Osteocyte (in vitro differentiated cells): ENCODE measurements around the gene MFAP5. TPM values are rescaled to one million over a fixed set of nuclear protein-coding genes. Genes with fewer than 3 reads are reported as not detected.
A peak's percentile ranks its signal among the peaks of the same experiment; 100 is the strongest.

Source experiments
- DNase-seq: peaks from one replicate; pipeline ENCODE4 v3.0.0; 2021; ENCODE audit warnings: mixed read lengths; ENCODE audit not compliant: unreplicated experiment; ENCODE audit errors: extremely low spot score
- H3K27ac Mint-ChIP-seq: one replicate; pipeline ENCODE4 v1.8.0; 2021; ENCODE audit warnings: mild to moderate bottlenecking, mixed read lengths; ENCODE audit not compliant: unreplicated experiment
- H3K27me3 Mint-ChIP-seq: one replicate; pipeline ENCODE4 v1.8.0; 2021; ENCODE audit warnings: mixed read lengths; ENCODE audit not compliant: unreplicated experiment
- H3K36me3 Mint-ChIP-seq: one replicate; pipeline ENCODE4 v1.8.0; 2021; ENCODE audit warnings: mixed read lengths; ENCODE audit not compliant: unreplicated experiment
- H3K4me1 Mint-ChIP-seq: one replicate; pipeline ENCODE4 v1.8.0; 2021; ENCODE audit warnings: mixed read lengths; ENCODE audit not compliant: unreplicated experiment
- H3K4me3 Mint-ChIP-seq: one replicate; pipeline ENCODE4 v1.8.0; 2021; ENCODE audit warnings: mild to moderate bottlenecking, moderate library complexity, mixed read lengths; ENCODE audit not compliant: unreplicated experiment
- H3K9me3 Mint-ChIP-seq: one replicate; pipeline ENCODE4 v1.8.0; 2021; ENCODE audit warnings: mixed read lengths; ENCODE audit not compliant: unreplicated experiment
- total RNA-seq: library from RNA; stranded (reverse); gene quantifications from 2 replicates; pipeline ENCODE4 v1.2.1, GENCODE V29; 2021
- TF ChIP-seq, protein P1 (sequence below): fragments of 200-600 bp; sonication (generic); IDR thresholded peaks from 2 replicates; pipeline ENCODE4 v1.5.0; 2021; ENCODE audit warnings: antibody characterized with exemption, mild to moderate bottlenecking, moderate library complexity

MFAP5 gene
- total RNA-seq, 1 donor from 2014 or later, result not detected

- TF ChIP-seq, protein P1, sequence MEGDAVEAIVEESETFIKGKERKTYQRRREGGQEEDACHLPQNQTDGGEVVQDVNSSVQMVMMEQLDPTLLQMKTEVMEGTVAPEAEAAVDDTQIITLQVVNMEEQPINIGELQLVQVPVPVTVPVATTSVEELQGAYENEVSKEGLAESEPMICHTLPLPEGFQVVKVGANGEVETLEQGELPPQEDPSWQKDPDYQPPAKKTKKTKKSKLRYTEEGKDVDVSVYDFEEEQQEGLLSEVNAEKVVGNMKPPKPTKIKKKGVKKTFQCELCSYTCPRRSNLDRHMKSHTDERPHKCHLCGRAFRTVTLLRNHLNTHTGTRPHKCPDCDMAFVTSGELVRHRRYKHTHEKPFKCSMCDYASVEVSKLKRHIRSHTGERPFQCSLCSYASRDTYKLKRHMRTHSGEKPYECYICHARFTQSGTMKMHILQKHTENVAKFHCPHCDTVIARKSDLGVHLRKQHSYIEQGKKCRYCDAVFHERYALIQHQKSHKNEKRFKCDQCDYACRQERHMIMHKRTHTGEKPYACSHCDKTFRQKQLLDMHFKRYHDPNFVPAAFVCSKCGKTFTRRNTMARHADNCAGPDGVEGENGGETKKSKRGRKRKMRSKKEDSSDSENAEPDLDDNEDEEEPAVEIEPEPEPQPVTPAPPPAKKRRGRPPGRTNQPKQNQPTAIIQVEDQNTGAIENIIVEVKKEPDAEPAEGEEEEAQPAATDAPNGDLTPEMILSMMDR, result no peak
- Mint-ChIP-seq H3K9me3 (no peaks in the 10 kb centered on the region), H3K36me3 (no peaks in the 10 kb centered on the region), H3K4me3 (no peak overlapping the region), H3K27me3 (no peaks in the 10 kb centered on the region), H3K4me1 (peaks cover 31% of the 10 kb centered on the region), H3K27ac (no peak overlapping the region)
- DNase-seq, result no peak
Observed at GRCh38 chr12:8695116-8695515, 32.5 kb upstream of the MFAP5 start.

DNA sequence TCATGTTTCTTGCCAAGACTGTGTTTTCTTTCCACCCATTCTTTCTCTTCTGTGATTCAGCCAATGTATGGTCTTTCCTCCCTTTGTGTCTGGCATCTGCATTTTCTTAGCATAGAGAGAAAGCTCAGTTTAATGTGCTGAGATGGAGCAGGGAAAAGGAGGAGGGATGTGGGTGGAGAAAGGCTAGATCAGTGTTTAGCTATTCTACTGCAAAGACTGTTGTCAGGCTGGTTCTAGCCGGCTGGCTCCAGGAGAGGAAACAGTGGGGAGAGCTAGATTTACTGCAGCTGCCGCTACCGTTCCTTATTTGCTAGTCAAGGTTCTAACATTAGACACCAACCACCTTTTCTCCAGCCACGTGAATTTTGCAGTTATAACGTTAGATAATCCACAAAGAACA lies 29.9 kb upstream of the MFAP5 start:
- TF ChIP-seq, protein P1, result no peak
- peaks cover 23% of the 10 kb centered on the region for H3K4me1 Mint-ChIP-seq
- H3K27ac Mint-ChIP-seq, result peak overlapping the region; percentile 38
- no peak overlapping the region for H3K4me3 Mint-ChIP-seq
- no peaks in the 10 kb centered on the region for H3K9me3 Mint-ChIP-seq
- no peaks in the 10 kb centered on the region for H3K36me3 Mint-ChIP-seq
- H3K27me3 Mint-ChIP-seq, result no peaks in the 10 kb centered on the region
- DNase-seq, result no peak

DNA sequence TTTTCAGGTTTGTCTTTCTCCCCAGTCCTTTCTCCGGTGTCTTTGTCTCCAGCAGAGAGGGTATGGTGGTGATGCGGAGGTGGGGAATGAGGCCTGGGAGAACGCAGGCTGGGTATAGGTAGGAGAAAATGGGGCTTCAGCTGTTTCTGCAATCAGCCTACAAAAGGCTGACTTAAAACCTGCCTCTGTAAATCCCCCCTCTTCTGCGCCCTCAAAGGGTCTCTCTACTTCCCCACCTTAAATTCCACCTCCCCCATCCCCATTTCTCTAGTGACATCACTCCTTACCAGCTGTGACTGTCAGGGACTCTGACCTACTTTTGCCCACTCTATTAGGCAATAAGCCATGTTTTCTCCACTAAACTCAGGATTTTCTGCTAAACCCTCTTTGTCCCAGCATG lies 27.1 kb upstream of the MFAP5 start:
- H3K27ac Mint-ChIP-seq, result no peak overlapping the region
- no peaks in the 10 kb centered on the region for H3K9me3 Mint-ChIP-seq
- peaks cover 14% of the 10 kb centered on the region for H3K4me1 Mint-ChIP-seq
- H3K4me3 Mint-ChIP-seq, result no peak overlapping the region
- TF ChIP-seq, protein P1, result no peak
- no peaks in the 10 kb centered on the region for H3K36me3 Mint-ChIP-seq
- peaks cover 3% of the 10 kb centered on the region for H3K27me3 Mint-ChIP-seq
- DNase-seq, result no peak

- H3K36me3 Mint-ChIP-seq, result no peaks in the 10 kb centered on the region
- DNase-seq, result peak; percentile 67
- H3K4me3 Mint-ChIP-seq, result no peak overlapping the region
- no peaks in the 10 kb centered on the region for H3K9me3 Mint-ChIP-seq
- no peak overlapping the region for H3K27ac Mint-ChIP-seq
- peaks cover 14% of the 10 kb centered on the region for H3K4me1 Mint-ChIP-seq
- TF ChIP-seq, protein P1, result no peak
- peaks cover 3% of the 10 kb centered on the region for H3K27me3 Mint-ChIP-seq
Observed at GRCh38 chr12:8687846-8688601, 25.4 kb upstream of the MFAP5 start.

DNA sequence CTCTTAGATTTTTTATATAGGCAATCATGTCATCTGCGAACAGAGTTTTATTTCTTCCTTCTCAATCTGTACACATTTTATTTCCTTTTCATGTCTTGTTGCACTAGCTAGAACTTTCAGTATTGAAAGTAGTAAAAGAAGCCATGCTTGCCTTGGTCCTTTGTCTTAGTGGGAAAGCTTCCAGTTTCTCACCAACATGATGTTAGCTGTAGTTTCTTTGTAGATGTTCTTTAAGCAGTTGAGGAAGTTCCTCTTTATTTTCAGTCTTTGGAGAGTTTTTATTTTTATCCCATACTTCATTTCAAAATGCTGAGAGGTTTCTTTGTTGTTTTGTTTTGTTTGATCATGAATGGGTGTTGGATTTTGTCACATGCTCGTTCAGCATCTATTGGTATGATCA lies 22.4 kb upstream of the MFAP5 start:
- H3K27ac Mint-ChIP-seq, result no peak overlapping the region
- H3K4me1 Mint-ChIP-seq, result peaks cover 15% of the 10 kb centered on the region
- TF ChIP-seq, protein P1, result no peak
- DNase-seq, result no peak
- H3K27me3 Mint-ChIP-seq, result peaks cover 3% of the 10 kb centered on the region
- H3K4me3 Mint-ChIP-seq, result no peak overlapping the region
- no peaks in the 10 kb centered on the region for H3K9me3 Mint-ChIP-seq
- H3K36me3 Mint-ChIP-seq, result no peaks in the 10 kb centered on the region
